Esophagus muscularis mucosa (tissue), 3 donors: ENCODE measurements around the gene EDC4.

Experiments
- POLR2A ChIP-seq: fragments of 450-650 bp; IDR thresholded peaks from one replicate; pipeline ENCODE4 v1.6.1; 2017; ENCODE audit warnings: antibody characterized with exemption, moderate library complexity, mild to moderate bottlenecking, low read depth
- TF ChIP-seq, protein P1 (sequence below), 3 experiments: fragments of 200-600 bp in 2 of 3; fragments of 450-650 bp in 1 of 3; sonication (generic) in 2 of 3; IDR thresholded peaks; one replicate each; pipeline ENCODE4 v1.5.1; 2017 to 2019; ENCODE audit warnings: antibody characterized with exemption in 3 of 3, mild to moderate bottlenecking in 2 of 3, moderate library complexity in 1 of 3

DNA sequence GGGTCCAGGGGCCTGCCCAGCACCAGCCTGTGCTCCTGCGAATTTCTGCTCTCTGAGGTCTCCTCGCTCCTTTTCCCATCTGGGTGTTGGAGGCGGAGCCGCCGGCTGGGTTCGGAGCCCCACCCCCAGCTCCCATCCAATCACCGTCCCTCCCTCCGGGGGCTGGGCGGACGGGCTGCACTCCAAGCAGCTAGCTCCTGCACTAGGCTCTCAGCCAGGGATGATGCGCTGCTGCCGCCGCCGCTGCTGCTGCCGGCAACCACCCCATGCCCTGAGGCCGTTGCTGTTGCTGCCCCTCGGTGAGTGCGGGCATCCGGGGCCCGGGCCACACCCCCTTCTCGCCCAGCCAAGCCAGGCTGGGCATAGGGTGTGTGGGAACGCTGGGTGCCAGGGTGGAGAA, 11.8 kb downstream of the EDC4 start, which contains the start of gene NRN1L:
- TF ChIP-seq, protein P1, sequence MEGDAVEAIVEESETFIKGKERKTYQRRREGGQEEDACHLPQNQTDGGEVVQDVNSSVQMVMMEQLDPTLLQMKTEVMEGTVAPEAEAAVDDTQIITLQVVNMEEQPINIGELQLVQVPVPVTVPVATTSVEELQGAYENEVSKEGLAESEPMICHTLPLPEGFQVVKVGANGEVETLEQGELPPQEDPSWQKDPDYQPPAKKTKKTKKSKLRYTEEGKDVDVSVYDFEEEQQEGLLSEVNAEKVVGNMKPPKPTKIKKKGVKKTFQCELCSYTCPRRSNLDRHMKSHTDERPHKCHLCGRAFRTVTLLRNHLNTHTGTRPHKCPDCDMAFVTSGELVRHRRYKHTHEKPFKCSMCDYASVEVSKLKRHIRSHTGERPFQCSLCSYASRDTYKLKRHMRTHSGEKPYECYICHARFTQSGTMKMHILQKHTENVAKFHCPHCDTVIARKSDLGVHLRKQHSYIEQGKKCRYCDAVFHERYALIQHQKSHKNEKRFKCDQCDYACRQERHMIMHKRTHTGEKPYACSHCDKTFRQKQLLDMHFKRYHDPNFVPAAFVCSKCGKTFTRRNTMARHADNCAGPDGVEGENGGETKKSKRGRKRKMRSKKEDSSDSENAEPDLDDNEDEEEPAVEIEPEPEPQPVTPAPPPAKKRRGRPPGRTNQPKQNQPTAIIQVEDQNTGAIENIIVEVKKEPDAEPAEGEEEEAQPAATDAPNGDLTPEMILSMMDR (IDR thresholded peaks at IDR 0.05) = no peak
- no peak for TF ChIP-seq POLR2A
